ENCODE results near the gene GRIK3. TPM values are rescaled to one million over a fixed set of nuclear protein-coding genes. Genes with fewer than 3 reads are reported as not detected.

GRIK3 gene
- total and polyA plus RNA-seq, 2 experiments from 2014 or later: under 0.01 TPM; not detected in 1

DNA sequence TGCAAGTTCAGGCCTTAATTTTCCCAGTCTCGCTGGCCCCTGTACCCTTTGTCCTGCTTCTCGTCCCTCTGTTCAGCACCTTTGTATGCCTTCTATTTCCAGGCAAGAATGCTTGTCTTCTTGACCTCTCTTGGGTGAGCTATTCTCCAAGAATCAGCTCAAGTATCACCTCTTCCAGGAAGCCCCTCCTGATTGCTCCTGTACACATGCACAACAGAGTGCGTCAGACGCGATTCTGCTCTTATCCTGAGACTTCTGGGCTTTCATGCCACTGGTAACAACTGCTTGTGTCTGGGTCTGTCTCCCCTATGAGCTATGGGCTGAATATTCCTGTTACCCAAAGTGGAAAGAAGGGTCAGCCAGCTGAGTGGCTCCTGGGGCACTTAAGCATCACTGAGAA lies 170.8 kb downstream of the GRIK3 start:
- WGBS (ENCODE audit: low lambda C conversion rate, missing lambda C conversion rate): 90% methylated on average over 5 of the region's 5 CpGs
- peaks cover 10% of the 10 kb centered on the region for H3K27me3 ChIP-seq
- H2AFZ ChIP-seq: no peak overlapping the region
- H3K36me3 ChIP-seq (replicated peaks; ENCODE audit: insufficient read depth, low read depth): no peaks in the 10 kb centered on the region
- H3K4me2 ChIP-seq: no peak overlapping the region
- no peaks in the 10 kb centered on the region for H3K4me1 ChIP-seq (ENCODE audit: insufficient read depth)
- no peak for DNase-seq (ENCODE audit: low spot score)
- no peak overlapping the region for H3K27ac ChIP-seq
- TF ChIP-seq EZH2phosphoT487 (IDR thresholded peaks at IDR 0.05; ENCODE audit: low read depth, severe bottlenecking, unreplicated experiment) (no peak), CTCF (IDR thresholded peaks at IDR 0.05; ENCODE audit: poor library complexity) (no peak), EZH2 (IDR thresholded peaks at IDR 0.05; ENCODE audit: borderline replicate concordance) (no peak)
- no peaks in the 10 kb centered on the region for H3K79me2 ChIP-seq
- H3K9me2 ChIP-seq (replicated peaks; ENCODE audit: insufficient read depth): no peaks in the 10 kb centered on the region
- no peak overlapping the region for H3K4me3 ChIP-seq
- H3K9me3 ChIP-seq (ENCODE audit: low read depth): no peaks in the 10 kb centered on the region
- no peaks in the 10 kb centered on the region for H4K20me1 ChIP-seq (ENCODE audit: insufficient read depth, poor library complexity, severe bottlenecking)

DNA sequence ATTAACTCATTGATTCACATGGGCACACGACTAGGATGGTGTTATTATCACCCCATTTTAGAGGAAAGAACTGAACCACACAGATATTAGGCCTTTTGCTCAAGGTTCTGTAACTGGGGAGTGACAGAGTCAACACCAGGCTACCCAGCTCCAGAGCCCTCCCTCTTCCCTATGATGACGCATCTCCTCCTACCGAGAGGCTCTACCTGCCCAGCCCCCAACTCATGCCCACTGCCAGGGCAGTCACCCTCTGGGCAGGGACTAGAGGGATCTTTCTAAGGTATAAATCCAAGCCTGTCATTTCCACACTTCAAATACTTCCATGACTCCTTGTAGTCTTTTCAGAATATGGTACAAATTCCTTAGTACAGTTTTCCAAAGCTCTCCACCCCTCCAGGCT lies 171.3 kb downstream of the GRIK3 start:
- Histone ChIP-seq H3K4me1 (ENCODE audit: insufficient read depth) (no peaks in the 10 kb centered on the region), H3K9me2 (replicated peaks; ENCODE audit: insufficient read depth) (no peaks in the 10 kb centered on the region), H3K9me3 (ENCODE audit: low read depth) (no peaks in the 10 kb centered on the region), H3K27ac (no peak overlapping the region), H3K36me3 (replicated peaks; ENCODE audit: insufficient read depth, low read depth) (no peaks in the 10 kb centered on the region), H3K4me3 (no peak overlapping the region), H3K27me3 (peaks cover 10% of the 10 kb centered on the region), H4K20me1 (ENCODE audit: insufficient read depth, poor library complexity, severe bottlenecking) (no peaks in the 10 kb centered on the region), H2AFZ (no peak overlapping the region), H3K4me2 (no peak overlapping the region), H3K79me2 (no peaks in the 10 kb centered on the region)
- DNase-seq (ENCODE audit: low spot score): no peak
- WGBS (ENCODE audit: low lambda C conversion rate, missing lambda C conversion rate): 66% methylated on average over 3 of the region's 3 CpGs
- TF ChIP-seq EZH2 (IDR thresholded peaks at IDR 0.05; ENCODE audit: borderline replicate concordance): no peak
- TF ChIP-seq CTCF (IDR thresholded peaks at IDR 0.05; ENCODE audit: poor library complexity): no peak
- TF ChIP-seq EZH2phosphoT487 (IDR thresholded peaks at IDR 0.05; ENCODE audit: low read depth, severe bottlenecking, unreplicated experiment): no peak

DNA sequence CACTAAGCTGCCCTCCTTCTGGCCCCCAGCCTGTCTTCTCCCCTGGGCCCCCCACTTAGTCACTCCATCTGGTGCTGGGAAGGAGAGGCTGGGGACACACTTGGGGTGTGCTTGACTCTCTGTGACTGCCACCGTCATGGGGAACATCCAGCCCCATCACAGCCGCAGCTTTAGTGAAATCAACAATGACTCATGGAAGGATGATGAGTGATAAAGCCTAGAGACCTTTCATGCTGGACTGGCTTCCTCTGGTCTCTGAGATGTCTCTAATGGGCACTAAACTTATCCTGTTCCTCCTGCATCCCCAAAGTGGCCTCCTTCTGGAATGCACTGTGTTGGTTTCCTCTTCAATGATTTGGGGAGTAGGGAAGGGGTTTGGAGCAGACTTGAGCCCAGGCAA lies 172.9 kb downstream of the GRIK3 start:
- DNase-seq (ENCODE audit: low spot score): no peak
- peaks cover 10% of the 10 kb centered on the region for H3K27me3 ChIP-seq

More for the DNA sequence above, 172.9 kb downstream of the GRIK3 start:
- Histone ChIP-seq H3K9me2 (replicated peaks; ENCODE audit: insufficient read depth) (no peaks in the 10 kb centered on the region), H3K4me3 (no peak overlapping the region), H3K4me2 (no peak overlapping the region), H3K79me2 (no peaks in the 10 kb centered on the region), H3K27ac (no peak overlapping the region), H2AFZ (no peak overlapping the region), H3K36me3 (replicated peaks; ENCODE audit: insufficient read depth, low read depth) (no peaks in the 10 kb centered on the region), H4K20me1 (ENCODE audit: insufficient read depth, poor library complexity, severe bottlenecking) (no peaks in the 10 kb centered on the region), H3K9me3 (ENCODE audit: low read depth) (no peaks in the 10 kb centered on the region), H3K4me1 (ENCODE audit: insufficient read depth) (no peaks in the 10 kb centered on the region)
- no peak for TF ChIP-seq CTCF (IDR thresholded peaks at IDR 0.05; ENCODE audit: poor library complexity)
- no peak for TF ChIP-seq EZH2phosphoT487 (IDR thresholded peaks at IDR 0.05; ENCODE audit: low read depth, severe bottlenecking, unreplicated experiment)
- TF ChIP-seq EZH2 (IDR thresholded peaks at IDR 0.05; ENCODE audit: borderline replicate concordance): no peak
- WGBS (ENCODE audit: low lambda C conversion rate, missing lambda C conversion rate): 64% methylated on average over 2 of the region's 2 CpGs
